ENCODE results near the gene HYAL4.
"Not testable (repeated sequence)": the region's sequence is repeated elsewhere in the genome, so short reads cannot be mapped to it uniquely, and the experiment has no call there.

Gene HYAL4

GRCh38 chr7:123894753-123895152, 49.8 kb downstream of the HYAL4 start:
- in situ Hi-C loops (cut with MboI; ENCODE audit: low sequenced_read_pairs) = not testable (repeated sequence)

GRCh38 chr7:123901101-123901500, 56.1 kb downstream of the HYAL4 start:
- in situ Hi-C loops (cut with MboI; ENCODE audit: low sequenced_read_pairs) = no loop called here

- in situ Hi-C loops (cut with MboI; ENCODE audit: low sequenced_read_pairs) = no loop called here
Measured at GRCh38 chr7:123905714-123906113, 60.7 kb downstream of the HYAL4 start.

- in situ Hi-C loops (cut with MboI; ENCODE audit: low sequenced_read_pairs) = no loop called here
Measured at GRCh38 chr7:123916240-123916724, 71.3 kb downstream of the HYAL4 start.

GRCh38 chr7:123917878-123918277, 72.9 kb downstream of the HYAL4 start:
- in situ Hi-C loops (cut with MboI; ENCODE audit: low sequenced_read_pairs) = no loop called here

GRCh38 chr7:123918309-123918708, 73.3 kb downstream of the HYAL4 start:
- in situ Hi-C loops (cut with MboI; ENCODE audit: low sequenced_read_pairs) = no loop called here

GRCh38 chr7:123923599-123923998, 78.6 kb downstream of the HYAL4 start:
- in situ Hi-C loops (cut with MboI; ENCODE audit: low sequenced_read_pairs) = no loop called here

GRCh38 chr7:123924941-123925340, 80.0 kb downstream of the HYAL4 start, which contains the start of gene SPAM1:
SPAM1 (plus strand) TSS chr7:123925241; CDS start chr7:123953571, 28,330 bp downstream.
- in situ Hi-C loops (cut with MboI; ENCODE audit: low sequenced_read_pairs) = no loop called here
